ENCODE data around the gene GOT2. TPM values are rescaled to one million over a fixed set of nuclear protein-coding genes. Genes with fewer than 3 reads are reported as not detected.
"Not testable (repeated sequence)": the region's sequence is repeated elsewhere in the genome, so short reads cannot be mapped to it uniquely, and the experiment has no call there.

Gene GOT2
- 10 to 100 TPM; 21.1 to 32.5 (median 32.0) TPM for total RNA-seq
- 28.5 TPM for total RNA-seq (2013)

DNA sequence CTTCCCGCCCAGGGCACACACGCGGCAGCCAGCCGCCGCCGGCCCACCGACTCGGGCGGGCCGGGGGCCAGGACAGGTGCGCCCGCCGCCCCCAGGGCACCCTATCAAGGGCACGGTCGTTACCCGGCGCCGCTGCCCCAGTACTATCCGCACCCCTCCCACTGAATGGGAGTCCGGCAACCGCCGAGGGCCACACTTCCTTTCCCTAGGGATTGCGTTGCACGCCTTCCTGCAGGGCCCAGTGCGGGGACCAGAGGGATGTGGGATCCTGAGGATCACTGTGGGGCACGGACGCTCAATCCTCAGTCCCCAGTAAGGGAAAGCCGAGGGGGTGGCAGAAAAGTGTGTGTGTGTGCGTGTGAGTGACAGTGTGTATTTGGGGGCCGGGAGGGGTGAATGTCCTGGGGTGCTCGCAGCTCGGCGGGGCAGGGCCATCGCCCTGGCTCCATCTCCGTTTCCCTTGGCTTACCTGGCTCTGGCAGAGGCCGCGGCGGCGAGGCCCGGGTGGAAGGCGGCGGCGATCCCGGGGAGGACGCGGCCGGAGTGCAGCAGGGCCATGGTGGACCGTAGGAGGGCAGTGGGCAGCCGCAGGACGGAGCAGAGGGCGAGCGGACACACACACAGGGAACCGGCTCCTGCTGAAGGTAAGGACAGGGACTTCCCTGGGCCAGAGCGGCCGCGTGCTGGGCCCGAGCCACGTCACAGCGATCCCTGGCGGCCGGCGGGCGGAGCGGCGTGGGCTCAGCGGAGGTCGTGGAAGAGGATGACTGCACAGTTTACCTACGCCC is at the start of gene GOT2:
TSS of gene GOT2 (minus strand) at position 646 of the 788 bp plus-strand sequence. CDS start at position 558, 88 bp downstream.
- Mint-ChIP-seq H3K4me3 (peak within 1 kb of the TSS; percentile 99), H3K27me3 (ENCODE audit: low read depth in 2 of 2) (peaks cover 0 to 3% of the 10 kb centered on the region in 2 donors), H3K9me3 (no peaks in the 10 kb centered on the region), H3K27ac (peak within 1 kb of the TSS; percentile 80 to 97), H3K4me1 (peaks cover 26 to 42% of the 10 kb centered on the region in 2 donors), H3K36me3 (no peaks in the 10 kb centered on the region)
- H3K9me3 ChIP-seq (ENCODE audit: control insufficient read depth, insufficient read depth, low read length) = no peaks in the 10 kb centered on the region
- peak; percentile 75 to 87 for DNase-seq
- H3K4me3 ChIP-seq (ENCODE audit: low read length) = peak within 1 kb of the TSS; percentile 91
- peaks cover 15% of the 10 kb centered on the region for H3K4me1 ChIP-seq (ENCODE audit: control insufficient read depth, insufficient read depth, low read length)
- no peaks in the 10 kb centered on the region for H3K36me3 ChIP-seq (ENCODE audit: control insufficient read depth, insufficient read depth, low read length)
- under 1% methylated on average over 68 of the region's 68 CpGs for WGBS (ENCODE audit: insufficient coverage)
- H3K27me3 ChIP-seq (ENCODE audit: control insufficient read depth, insufficient read depth, low read length) = no peaks in the 10 kb centered on the region
- TF ChIP-seq, protein P1, sequence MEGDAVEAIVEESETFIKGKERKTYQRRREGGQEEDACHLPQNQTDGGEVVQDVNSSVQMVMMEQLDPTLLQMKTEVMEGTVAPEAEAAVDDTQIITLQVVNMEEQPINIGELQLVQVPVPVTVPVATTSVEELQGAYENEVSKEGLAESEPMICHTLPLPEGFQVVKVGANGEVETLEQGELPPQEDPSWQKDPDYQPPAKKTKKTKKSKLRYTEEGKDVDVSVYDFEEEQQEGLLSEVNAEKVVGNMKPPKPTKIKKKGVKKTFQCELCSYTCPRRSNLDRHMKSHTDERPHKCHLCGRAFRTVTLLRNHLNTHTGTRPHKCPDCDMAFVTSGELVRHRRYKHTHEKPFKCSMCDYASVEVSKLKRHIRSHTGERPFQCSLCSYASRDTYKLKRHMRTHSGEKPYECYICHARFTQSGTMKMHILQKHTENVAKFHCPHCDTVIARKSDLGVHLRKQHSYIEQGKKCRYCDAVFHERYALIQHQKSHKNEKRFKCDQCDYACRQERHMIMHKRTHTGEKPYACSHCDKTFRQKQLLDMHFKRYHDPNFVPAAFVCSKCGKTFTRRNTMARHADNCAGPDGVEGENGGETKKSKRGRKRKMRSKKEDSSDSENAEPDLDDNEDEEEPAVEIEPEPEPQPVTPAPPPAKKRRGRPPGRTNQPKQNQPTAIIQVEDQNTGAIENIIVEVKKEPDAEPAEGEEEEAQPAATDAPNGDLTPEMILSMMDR (IDR thresholded peaks at IDR 0.05) = peak; percentile 92
- peak; percentile 98 to 99 (median 98) for ATAC-seq
- intact Hi-C loops (cut with micrococcal nuclease) = no loop called here
- no peak within 1 kb of the TSS for H3K27ac ChIP-seq (ENCODE audit: low read length)

DNA sequence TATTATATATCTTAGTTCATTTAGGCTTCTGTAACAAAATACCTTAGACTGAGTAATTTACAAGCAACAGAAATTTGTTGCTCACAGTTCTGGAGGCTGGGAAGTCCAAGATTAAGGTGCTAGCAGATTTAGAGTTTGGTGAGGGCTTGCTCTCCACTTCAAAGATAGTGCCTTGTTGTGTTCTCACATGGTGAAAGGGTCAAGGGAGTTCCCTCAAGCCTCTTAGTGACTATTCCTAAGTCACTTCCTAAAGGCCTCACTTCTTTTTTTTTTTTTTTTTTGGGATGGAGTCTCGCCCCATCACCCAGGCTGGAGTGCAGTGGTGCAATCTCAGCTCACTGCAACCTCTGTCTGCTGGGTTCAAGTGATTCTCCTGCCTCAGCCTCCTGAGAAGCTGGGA is 45.2 kb upstream of the GOT2 start:
- H3K36me3 Mint-ChIP-seq; H3K9me3 ChIP-seq (ENCODE audit: control insufficient read depth, insufficient read depth, low read length); H3K36me3 ChIP-seq (ENCODE audit: control insufficient read depth, insufficient read depth, low read length); ATAC-seq; H3K4me3 Mint-ChIP-seq; H3K4me3 ChIP-seq (ENCODE audit: low read length); H3K4me1 Mint-ChIP-seq; DNase-seq; H3K27me3 Mint-ChIP-seq (ENCODE audit: low read depth in 2 of 2); intact Hi-C loops (cut with micrococcal nuclease); H3K27ac ChIP-seq (ENCODE audit: low read length); H3K9me3 Mint-ChIP-seq; H3K27ac Mint-ChIP-seq; H3K27me3 ChIP-seq (ENCODE audit: control insufficient read depth, insufficient read depth, low read length); H3K4me1 ChIP-seq (ENCODE audit: control insufficient read depth, insufficient read depth, low read length): not testable (repeated sequence)
- 100% methylated on average over 1 of the region's 1 CpG for WGBS (ENCODE audit: insufficient coverage)

DNA sequence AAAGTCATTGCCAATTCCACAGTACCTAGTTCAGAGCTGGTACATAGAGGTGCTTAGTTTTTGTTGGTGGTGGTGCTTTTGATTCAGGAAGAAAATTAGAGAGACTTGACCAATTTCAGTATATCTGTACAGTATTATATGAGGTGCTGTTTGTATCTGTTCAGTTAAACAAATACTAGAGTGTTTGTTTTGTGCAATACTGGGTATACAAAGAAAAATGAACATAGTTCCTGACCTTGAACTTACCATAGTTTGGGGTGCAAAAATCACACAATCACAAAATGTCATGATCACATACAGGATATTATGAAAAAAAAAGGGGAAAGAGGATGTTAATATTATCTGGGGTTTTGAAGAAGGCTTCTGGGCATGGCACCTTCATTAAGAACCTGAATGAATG is 39.8 kb upstream of the GOT2 start:
- Mint-ChIP-seq H3K27ac (no peak overlapping the region), H3K36me3 (no peaks in the 10 kb centered on the region), H3K9me3 (no peaks in the 10 kb centered on the region), H3K4me3 (no peak overlapping the region), H3K4me1 (no peaks in the 10 kb centered on the region), H3K27me3 (ENCODE audit: low read depth in 2 of 2) (peaks cover 0 to 11% of the 10 kb centered on the region in 2 donors)
- no peak for ATAC-seq
- intact Hi-C loops (cut with micrococcal nuclease) = no loop called here
- Histone ChIP-seq H3K9me3 (ENCODE audit: control insufficient read depth, insufficient read depth, low read length) (no peaks in the 10 kb centered on the region), H3K27me3 (ENCODE audit: control insufficient read depth, insufficient read depth, low read length) (no peaks in the 10 kb centered on the region), H3K27ac (ENCODE audit: low read length) (no peak overlapping the region), H3K4me3 (ENCODE audit: low read length) (no peak overlapping the region), H3K36me3 (ENCODE audit: control insufficient read depth, insufficient read depth, low read length) (no peaks in the 10 kb centered on the region), H3K4me1 (ENCODE audit: control insufficient read depth, insufficient read depth, low read length) (no peaks in the 10 kb centered on the region)
- DNase-seq = no peak
- TF ChIP-seq, protein P1 (IDR thresholded peaks at IDR 0.05) = no peak

DNA sequence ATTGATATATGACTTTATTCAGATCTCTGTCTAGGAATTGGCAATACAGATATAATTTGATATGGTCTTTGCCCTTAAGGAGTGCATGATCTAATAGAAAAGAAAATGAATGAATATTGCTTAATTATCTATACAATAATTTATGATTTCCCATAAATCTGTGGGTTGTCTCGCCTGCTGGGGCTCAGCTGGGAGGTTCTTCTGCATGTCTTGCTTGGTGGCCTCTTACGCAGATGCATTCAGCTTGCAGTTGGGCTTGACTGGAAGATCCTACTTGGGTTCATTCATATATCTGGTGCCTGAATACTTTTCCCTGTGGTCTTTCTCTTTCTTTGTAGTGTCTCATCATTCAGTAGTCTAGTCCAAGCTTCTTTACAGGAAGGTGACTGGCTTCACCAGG is 34.0 kb upstream of the GOT2 start:
- peaks cover 7 to 8% of the 10 kb centered on the region in 2 donors for H3K27me3 Mint-ChIP-seq (ENCODE audit: low read depth in 2 of 2)
- TF ChIP-seq, protein P1 (IDR thresholded peaks at IDR 0.05) = no peak
- no peaks in the 10 kb centered on the region for H3K9me3 Mint-ChIP-seq
- DNase-seq (no peak), ATAC-seq (no peak)
- Histone ChIP-seq H3K4me3 (ENCODE audit: low read length) (no peak overlapping the region), H3K27me3 (ENCODE audit: control insufficient read depth, insufficient read depth, low read length) (no peaks in the 10 kb centered on the region), H3K9me3 (ENCODE audit: control insufficient read depth, insufficient read depth, low read length) (no peaks in the 10 kb centered on the region), H3K27ac (ENCODE audit: low read length) (no peak overlapping the region), H3K36me3 (ENCODE audit: control insufficient read depth, insufficient read depth, low read length) (no peaks in the 10 kb centered on the region), H3K4me1 (ENCODE audit: control insufficient read depth, insufficient read depth, low read length) (no peaks in the 10 kb centered on the region)
- H3K4me1 Mint-ChIP-seq = no peaks in the 10 kb centered on the region
- intact Hi-C loops (cut with micrococcal nuclease) = no loop called here
- no peaks in the 10 kb centered on the region for H3K36me3 Mint-ChIP-seq
- 85% methylated on average over 2 of the region's 2 CpGs for WGBS (ENCODE audit: insufficient coverage)
- no peak overlapping the region for H3K4me3 Mint-ChIP-seq
- H3K27ac Mint-ChIP-seq = no peak overlapping the region

Measured in natural killer cell (primary cell).